Gastroesophageal sphincter (tissue), 2 donors: Measurements from ENCODE around the gene FOXO4.

Experiments used
- EP300 ChIP-seq: sonication (generic); formaldehyde crosslinking; IDR thresholded peaks from one replicate; pipeline ENCODE4 v1.6.1; 2017; ENCODE audit warnings: antibody characterized with exemption, mild to moderate bottlenecking
- POLR2AphosphoS5 ChIP-seq: sonication (generic); formaldehyde crosslinking; IDR thresholded peaks from one replicate; pipeline ENCODE4 v1.6.1; 2017; ENCODE audit warnings: antibody characterized with exemption

DNA sequence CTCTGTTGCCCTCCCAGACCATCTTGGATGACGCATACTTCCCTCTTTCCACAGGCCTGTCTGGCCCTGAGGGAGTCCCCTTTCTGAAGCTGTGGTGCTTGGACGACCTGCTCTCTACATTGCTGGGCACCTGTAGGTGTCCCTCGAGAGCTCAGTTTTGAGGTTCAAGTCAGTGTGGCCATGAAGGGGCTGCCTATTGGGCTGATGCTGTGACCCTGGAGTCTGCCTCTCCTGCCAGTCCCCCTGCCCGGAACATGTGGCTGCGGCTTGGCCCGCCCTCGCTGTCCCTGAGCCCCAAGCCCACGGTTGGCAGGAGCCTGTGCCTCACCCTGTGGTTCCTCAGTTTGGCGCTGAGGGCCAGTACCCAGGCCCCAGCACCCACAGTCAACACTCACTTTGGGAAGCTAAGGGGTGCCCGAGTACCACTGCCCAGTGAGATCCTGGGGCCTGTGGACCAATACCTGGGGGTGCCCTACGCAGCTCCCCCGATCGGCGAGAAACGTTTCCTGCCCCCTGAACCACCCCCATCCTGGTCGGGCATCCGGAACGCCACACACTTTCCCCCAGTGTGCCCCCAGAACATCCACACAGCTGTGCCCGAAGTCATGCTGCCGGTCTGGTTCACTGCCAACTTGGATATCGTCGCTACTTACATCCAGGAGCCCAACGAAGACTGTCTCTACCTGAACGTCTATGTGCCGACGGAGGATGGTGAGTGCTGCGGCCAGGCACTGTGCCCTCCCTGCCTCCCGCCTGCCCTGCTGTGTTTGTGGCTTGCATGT lies 52.0 kb downstream of the FOXO4 start:
- TF ChIP-seq POLR2AphosphoS5 (no peak), EP300 (no peak)
